ENCODE results near the gene KATNB1. TPM values are rescaled to one million over a fixed set of nuclear protein-coding genes. Genes with fewer than 3 reads are reported as not detected.

The KATNB1 gene
- total RNA-seq, 2 experiments from 2014 or later = 37.4 to 43.5 TPM

GRCh38 chr16:57801098-57801808 lies 65.7 kb downstream of the KATNB1 start:
- CTCF ChIA-PET (ENCODE audit: unreplicated experiment) = no interaction called here
- intact Hi-C loops (cut with micrococcal nuclease; ENCODE audit: unreplicated experiment) = no loop called here
- no peak overlapping the region for H2AFZ ChIP-seq (ENCODE audit: low read length)

GRCh38 chr16:57801809-57802340 lies 66.3 kb downstream of the KATNB1 start:
- CTCF ChIA-PET (ENCODE audit: unreplicated experiment) = no interaction called here
- intact Hi-C loops (cut with micrococcal nuclease; ENCODE audit: unreplicated experiment) = no loop called here
- Histone ChIP-seq H3K36me3 (ENCODE audit: insufficient read depth, low read length) (no peaks in the 10 kb centered on the region), H4K20me1 (ENCODE audit: insufficient read depth, low read length) (no peaks in the 10 kb centered on the region), H3K4me3 (ENCODE audit: low read depth, low read length, poor library complexity, severe bottlenecking) (no peak overlapping the region), H3K4me2 (ENCODE audit: low read length) (no peak overlapping the region), H3K79me2 (ENCODE audit: insufficient read depth, low read depth, low read length) (no peaks in the 10 kb centered on the region), H3K27ac (ENCODE audit: low read depth, low read length, poor library complexity, severe bottlenecking) (no peak overlapping the region), H2AFZ (ENCODE audit: low read length) (no peak overlapping the region), H3K9me3 (ENCODE audit: low read length) (no peaks in the 10 kb centered on the region), H3K9me2 (ENCODE audit: insufficient read depth, low read length) (no peaks in the 10 kb centered on the region), H3K4me1 (ENCODE audit: insufficient read depth, low read length, poor library complexity, severe bottlenecking) (no peaks in the 10 kb centered on the region)
- DNase-seq (ENCODE audit: low spot score) = no peak
- no TSS peak for BruUV-seq (replicated peaks)
- no peak for TF ChIP-seq CTCF (conservative IDR thresholded peaks at IDR 0.05; ENCODE audit: low read length)
- TF ChIP-seq EZH2phosphoT487 (IDR thresholded peaks at IDR 0.05; ENCODE audit: borderline replicate concordance, low read depth, low read length) = no peak
- POLR2A ChIA-PET = no interaction called here

More at GRCh38 chr16:57801098-57801808, 65.7 kb downstream of the KATNB1 start:
- Histone ChIP-seq H3K9me2 (ENCODE audit: insufficient read depth, low read length) (no peaks in the 10 kb centered on the region), H3K4me3 (ENCODE audit: low read depth, low read length, poor library complexity, severe bottlenecking) (no peak overlapping the region), H3K4me1 (ENCODE audit: insufficient read depth, low read length, poor library complexity, severe bottlenecking) (no peaks in the 10 kb centered on the region), H3K79me2 (ENCODE audit: insufficient read depth, low read depth, low read length) (no peaks in the 10 kb centered on the region), H3K36me3 (ENCODE audit: insufficient read depth, low read length) (no peaks in the 10 kb centered on the region), H3K27ac (ENCODE audit: low read depth, low read length, poor library complexity, severe bottlenecking) (no peak overlapping the region), H4K20me1 (ENCODE audit: insufficient read depth, low read length) (no peaks in the 10 kb centered on the region), H3K4me2 (ENCODE audit: low read length) (no peak overlapping the region), H3K9me3 (ENCODE audit: low read length) (no peaks in the 10 kb centered on the region)
- POLR2A ChIA-PET = interaction anchor here (0.6 kb wide), 1 partner anchor 180 kb away, joined by 3 read pairs; no protein-coding TSS in a partner anchor
- no peak for TF ChIP-seq EZH2phosphoT487 (IDR thresholded peaks at IDR 0.05; ENCODE audit: borderline replicate concordance, low read depth, low read length)
- no peak for TF ChIP-seq CTCF (conservative IDR thresholded peaks at IDR 0.05; ENCODE audit: low read length)
- no peak for DNase-seq (ENCODE audit: low spot score)
- BruUV-seq (replicated peaks) = no TSS peak

All from OCI-LY7 (cell line).